Neural crest cell (in vitro differentiated cells): Measurements from ENCODE around the gene RIMBP2. TPM values are rescaled to one million over a fixed set of nuclear protein-coding genes. Genes with fewer than 3 reads are reported as not detected.

Experiments used
- DNase-seq: peaks from one replicate; pipeline ENCODE4 v3.0.0; 2021; ENCODE audit warnings: low read depth, mixed read lengths, low spot score
- H3K27ac Mint-ChIP-seq: one replicate; pipeline ENCODE4 v1.8.0; 2021; ENCODE audit warnings: mild to moderate bottlenecking, mixed read lengths; ENCODE audit not compliant: unreplicated experiment
- H3K27me3 Mint-ChIP-seq: 2 replicates; pipeline ENCODE4 v1.8.0; 2021; ENCODE audit warnings: low read depth, mild to moderate bottlenecking, mixed read lengths
- H3K36me3 Mint-ChIP-seq: 2 replicates; pipeline ENCODE4 v1.8.0; 2021; ENCODE audit warnings: low read depth, mild to moderate bottlenecking, mixed read lengths
- H3K4me1 Mint-ChIP-seq: 2 replicates; pipeline ENCODE4 v1.8.0; 2021; ENCODE audit warnings: mixed read lengths
- H3K4me3 Mint-ChIP-seq: one replicate; pipeline ENCODE4 v1.8.0; 2021; ENCODE audit warnings: mild to moderate bottlenecking, mixed read lengths
- H3K9me3 Mint-ChIP-seq: 2 replicates; pipeline ENCODE4 v1.8.0; 2021; ENCODE audit warnings: mixed read lengths
- total RNA-seq: library from RNA; stranded (reverse); gene quantifications from 2 replicates; pipeline ENCODE4 v1.2.1, GENCODE V29; 2021
- TF ChIP-seq, protein P1 (sequence below): fragments of 200-600 bp; sonication (generic); conservative IDR thresholded peaks from 2 replicates; pipeline ENCODE4 v1.5.0; 2021; ENCODE audit warnings: antibody characterized with exemption, mild to moderate bottlenecking

Gene RIMBP2
- total RNA-seq, 1 donor from 2014 or later = 5.9 TPM

DNA sequence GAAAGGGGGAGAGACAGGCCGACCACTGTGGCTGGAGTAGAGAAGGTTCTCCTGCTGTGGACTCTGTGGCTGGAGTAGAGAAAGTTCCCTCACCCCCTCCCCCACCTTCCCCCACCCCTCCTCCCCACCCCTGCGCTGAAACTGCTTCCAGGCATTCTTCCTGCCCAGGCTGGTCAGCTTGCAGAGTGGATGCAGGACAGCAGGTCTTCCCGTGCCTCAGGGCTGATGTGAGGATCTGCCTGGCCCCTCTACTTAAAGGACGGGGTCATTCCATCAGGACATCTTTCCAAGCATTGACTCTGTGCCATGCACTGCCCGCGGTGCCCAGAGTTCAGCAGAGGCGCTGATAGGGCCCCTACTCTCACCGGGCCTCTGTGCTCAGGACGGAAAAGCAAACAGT is 13.2 kb upstream of the RIMBP2 start:
- Mint-ChIP-seq H3K27me3 (peaks cover 4% of the 10 kb centered on the region), H3K9me3 (peaks cover 13% of the 10 kb centered on the region), H3K4me3 (no peak overlapping the region), H3K4me1 (peaks cover 6% of the 10 kb centered on the region), H3K27ac (no peak overlapping the region), H3K36me3 (peaks cover 2% of the 10 kb centered on the region)
- TF ChIP-seq, protein P1, sequence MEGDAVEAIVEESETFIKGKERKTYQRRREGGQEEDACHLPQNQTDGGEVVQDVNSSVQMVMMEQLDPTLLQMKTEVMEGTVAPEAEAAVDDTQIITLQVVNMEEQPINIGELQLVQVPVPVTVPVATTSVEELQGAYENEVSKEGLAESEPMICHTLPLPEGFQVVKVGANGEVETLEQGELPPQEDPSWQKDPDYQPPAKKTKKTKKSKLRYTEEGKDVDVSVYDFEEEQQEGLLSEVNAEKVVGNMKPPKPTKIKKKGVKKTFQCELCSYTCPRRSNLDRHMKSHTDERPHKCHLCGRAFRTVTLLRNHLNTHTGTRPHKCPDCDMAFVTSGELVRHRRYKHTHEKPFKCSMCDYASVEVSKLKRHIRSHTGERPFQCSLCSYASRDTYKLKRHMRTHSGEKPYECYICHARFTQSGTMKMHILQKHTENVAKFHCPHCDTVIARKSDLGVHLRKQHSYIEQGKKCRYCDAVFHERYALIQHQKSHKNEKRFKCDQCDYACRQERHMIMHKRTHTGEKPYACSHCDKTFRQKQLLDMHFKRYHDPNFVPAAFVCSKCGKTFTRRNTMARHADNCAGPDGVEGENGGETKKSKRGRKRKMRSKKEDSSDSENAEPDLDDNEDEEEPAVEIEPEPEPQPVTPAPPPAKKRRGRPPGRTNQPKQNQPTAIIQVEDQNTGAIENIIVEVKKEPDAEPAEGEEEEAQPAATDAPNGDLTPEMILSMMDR = no peak
- DNase-seq = no peak

DNA sequence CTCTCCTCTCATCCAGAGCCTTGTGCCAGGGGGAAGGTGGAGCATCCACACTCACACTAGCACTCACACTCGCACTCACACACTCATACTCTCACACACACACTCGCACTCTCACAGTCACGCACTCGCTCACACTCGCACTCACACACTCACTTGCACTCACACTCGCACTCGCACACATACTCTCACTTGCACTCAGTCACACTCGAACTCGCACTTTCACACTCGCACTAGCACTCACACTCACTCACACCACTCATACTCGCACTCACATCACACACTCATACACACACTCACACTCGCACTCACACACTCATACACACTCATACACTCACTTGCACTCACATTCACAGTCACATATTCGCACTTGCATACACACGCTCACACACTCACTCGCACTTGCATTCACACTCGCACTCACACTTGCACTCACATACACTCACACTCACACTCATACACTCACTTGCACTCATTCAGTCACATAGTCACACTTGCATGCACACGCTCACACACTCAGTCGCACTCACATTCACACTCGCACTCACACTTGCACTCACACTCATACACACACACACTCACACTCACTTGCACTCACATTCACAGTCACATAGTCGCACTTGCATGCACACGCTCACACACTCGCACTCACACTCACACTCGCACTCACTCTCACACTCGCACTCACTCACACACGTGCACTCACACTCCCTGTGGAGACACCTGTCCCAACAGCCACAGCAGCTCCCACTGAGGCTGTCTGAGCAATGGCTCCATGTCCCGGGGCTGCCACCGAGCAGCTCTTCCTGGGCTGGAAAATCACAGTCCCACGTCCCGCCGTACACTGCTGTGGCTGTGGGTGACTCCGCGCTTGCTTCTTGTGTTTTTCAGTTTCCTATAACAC is 12.3 kb upstream of the RIMBP2 start:
- TF ChIP-seq, protein P1 = no peak
- no peak overlapping the region for H3K27ac Mint-ChIP-seq
- H3K4me1 Mint-ChIP-seq = peaks cover 6% of the 10 kb centered on the region
- H3K4me3 Mint-ChIP-seq = no peak overlapping the region
- no peak for DNase-seq
- H3K27me3 Mint-ChIP-seq = peaks cover 10% of the 10 kb centered on the region
- peaks cover 4% of the 10 kb centered on the region for H3K36me3 Mint-ChIP-seq
- peaks cover 19% of the 10 kb centered on the region for H3K9me3 Mint-ChIP-seq

DNA sequence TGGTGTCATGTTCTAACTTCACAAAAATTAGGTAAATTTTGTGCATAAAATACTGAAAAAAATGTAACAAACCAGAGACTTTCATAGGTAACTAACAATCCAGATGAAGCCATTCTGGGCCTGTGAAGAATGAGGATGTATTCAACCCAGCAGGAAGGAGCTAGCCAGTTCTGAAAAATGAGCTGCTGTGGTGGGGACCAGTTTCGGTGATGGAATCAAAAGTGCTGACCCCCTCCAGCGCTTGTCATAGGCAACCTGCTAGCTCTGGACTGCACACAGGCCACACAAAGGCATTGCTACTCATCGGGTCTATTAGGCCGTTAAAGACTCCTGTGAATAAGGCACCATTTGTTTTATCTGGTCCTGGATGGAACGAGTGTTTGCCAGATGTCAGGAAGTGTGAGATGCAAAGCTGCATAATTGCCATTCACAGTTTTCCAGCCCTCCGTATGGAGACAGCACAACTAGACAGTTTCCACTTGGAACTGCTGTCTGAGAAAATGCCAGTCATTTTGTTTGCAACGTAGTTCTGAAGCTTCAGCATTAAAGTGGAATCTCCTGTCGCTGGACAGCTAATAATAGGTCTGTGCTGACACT is 3.3 kb upstream of the RIMBP2 start:
- H3K4me3 Mint-ChIP-seq = peak overlapping the region; percentile 68
- H3K27me3 Mint-ChIP-seq = peaks cover 48% of the 10 kb centered on the region
- H3K27ac Mint-ChIP-seq = peak overlapping the region; percentile 13
- H3K9me3 Mint-ChIP-seq = peaks cover 20% of the 10 kb centered on the region
- peaks cover 34% of the 10 kb centered on the region for H3K4me1 Mint-ChIP-seq
- TF ChIP-seq, protein P1 = no peak
- peaks cover 12% of the 10 kb centered on the region for H3K36me3 Mint-ChIP-seq
- DNase-seq = no peak

DNA sequence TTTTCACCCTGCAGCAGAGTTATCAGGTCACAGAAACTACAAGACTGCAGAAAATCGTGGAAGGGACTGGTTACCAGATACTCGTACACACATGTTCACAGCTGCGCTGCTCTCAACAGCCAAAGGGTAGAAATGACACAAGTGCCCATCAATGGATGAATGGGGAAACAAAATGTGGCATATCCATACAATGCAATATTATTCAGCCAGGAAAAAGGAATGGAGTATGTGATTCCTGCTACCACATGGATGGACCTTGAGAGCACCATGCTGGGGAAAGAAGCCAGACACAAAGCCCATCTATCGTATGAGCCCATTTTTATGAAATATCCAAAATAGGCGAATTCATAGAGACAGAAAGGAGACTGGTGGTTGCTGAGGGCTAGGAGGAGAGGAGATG is 1.7 kb upstream of the RIMBP2 start:
- H3K4me3 Mint-ChIP-seq = no peak overlapping the region
- peaks cover 6% of the 10 kb centered on the region for H3K36me3 Mint-ChIP-seq
- H3K9me3 Mint-ChIP-seq = peaks cover 8% of the 10 kb centered on the region
- H3K27me3 Mint-ChIP-seq = peaks cover 57% of the 10 kb centered on the region
- no peak for DNase-seq
- no peak overlapping the region for H3K27ac Mint-ChIP-seq
- H3K4me1 Mint-ChIP-seq = peaks cover 47% of the 10 kb centered on the region
- TF ChIP-seq, protein P1 = no peak

DNA sequence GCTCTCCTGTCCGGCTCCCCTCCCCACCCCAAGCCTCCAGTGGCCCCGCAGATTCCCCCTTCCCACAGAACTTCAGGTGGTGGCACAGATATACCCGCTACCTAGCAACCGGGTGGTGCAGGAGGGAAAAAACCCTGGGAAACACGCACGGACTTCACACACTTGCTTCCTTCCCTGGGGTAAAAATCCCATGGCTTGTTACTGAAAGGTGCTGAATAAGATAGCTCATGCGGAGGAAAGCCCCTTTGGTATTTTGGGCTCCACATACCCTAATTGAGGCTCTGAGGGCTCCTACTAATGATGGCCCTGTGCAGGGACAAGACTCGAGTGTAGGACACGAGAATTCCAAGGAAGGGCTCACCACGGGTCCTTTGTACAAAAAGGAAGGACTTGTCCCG is 869 bp upstream of the RIMBP2 start:
- H3K9me3 Mint-ChIP-seq = peaks cover under 1% of the 10 kb centered on the region
- H3K4me1 Mint-ChIP-seq = peaks cover 47% of the 10 kb centered on the region
- no peak for DNase-seq
- TF ChIP-seq, protein P1 = no peak
- peaks cover 60% of the 10 kb centered on the region for H3K27me3 Mint-ChIP-seq
- H3K4me3 Mint-ChIP-seq = peak overlapping the region; percentile 90
- H3K27ac Mint-ChIP-seq = no peak overlapping the region
- H3K36me3 Mint-ChIP-seq = no peaks in the 10 kb centered on the region
